Effector memory CD4-positive, alpha-beta T cell (primary cell): ENCODE data around the gene NOX3.
"Not testable (repeated sequence)": the region's sequence is repeated elsewhere in the genome, so short reads cannot be mapped to it uniquely, and the experiment has no call there.

Experiments
- DNase-seq, 3 donors: peaks; one replicate each; pipeline ENCODE4 v3.0.0-alpha.2; 2020
- H3K27ac ChIP-seq: 2 replicates; pipeline ENCODE4 v1.7.0; 2013; ENCODE audit warnings: mild to moderate bottlenecking, low read length, moderate library complexity; ENCODE audit not compliant: insufficient read depth, poor library complexity, severe bottlenecking
- H3K27me3 ChIP-seq: replicated peaks from 2 replicates; pipeline ENCODE4 v1.7.0; 2013; ENCODE audit warnings: mild to moderate bottlenecking, low read length; ENCODE audit not compliant: insufficient read depth, control insufficient read depth, poor library complexity, severe bottlenecking
- H3K36me3 ChIP-seq: 2 replicates; pipeline ENCODE4 v1.7.0; 2013; ENCODE audit warnings: mild to moderate bottlenecking, low read length, moderate library complexity; ENCODE audit not compliant: control insufficient read depth, insufficient read depth
- H3K4me1 ChIP-seq: 2 replicates; pipeline ENCODE4 v1.7.0; 2013; ENCODE audit warnings: low read length, mild to moderate bottlenecking; ENCODE audit not compliant: control insufficient read depth, insufficient read depth, poor library complexity, severe bottlenecking
- H3K4me3 ChIP-seq: 2 replicates; pipeline ENCODE4 v1.7.0; 2013; ENCODE audit warnings: low read length, low read depth, mild to moderate bottlenecking; ENCODE audit not compliant: insufficient read depth, poor library complexity, severe bottlenecking
- H3K9me3 ChIP-seq: 2 replicates; pipeline ENCODE4 v1.7.0; 2013; ENCODE audit warnings: mild to moderate bottlenecking, low read length, moderate library complexity; ENCODE audit not compliant: control insufficient read depth

The NOX3 gene

GRCh38 chr6:155470979-155471616 lies 15.5 kb upstream of the NOX3 start:
- not testable (repeated sequence) for H3K9me3 ChIP-seq, H3K27ac ChIP-seq, DNase-seq, H3K36me3 ChIP-seq, H3K4me3 ChIP-seq, H3K27me3 ChIP-seq, H3K4me1 ChIP-seq

DNA sequence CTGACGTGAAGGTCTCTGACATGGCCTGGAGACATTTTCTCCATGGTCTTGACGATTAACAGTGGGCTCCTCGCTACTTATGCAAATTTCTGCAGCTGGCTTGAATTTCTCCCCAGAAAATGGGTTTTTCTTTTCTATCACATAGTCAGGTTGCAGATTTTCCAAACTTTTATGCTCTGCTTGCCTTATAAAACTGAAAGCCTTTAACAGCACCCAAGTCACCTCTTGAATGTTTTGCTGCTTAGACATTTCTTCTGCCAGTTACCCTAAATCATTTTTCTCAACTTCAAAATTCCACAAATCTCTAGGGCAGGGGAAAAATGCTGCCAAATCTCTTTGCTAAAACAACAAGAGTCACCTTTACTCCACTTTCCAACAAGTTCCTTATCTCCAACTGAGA lies 12.9 kb upstream of the NOX3 start:
- H3K36me3 ChIP-seq, DNase-seq, H3K9me3 ChIP-seq, H3K4me3 ChIP-seq, H3K27me3 ChIP-seq, H3K27ac ChIP-seq, H3K4me1 ChIP-seq: not testable (repeated sequence)

GRCh38 chr6:155466539-155466938 lies 10.9 kb upstream of the NOX3 start:
- Histone ChIP-seq H3K4me3 (no peak overlapping the region), H3K27ac (no peak overlapping the region), H3K27me3 (no peaks in the 10 kb centered on the region), H3K36me3 (no peaks in the 10 kb centered on the region), H3K4me1 (no peaks in the 10 kb centered on the region), H3K9me3 (no peaks in the 10 kb centered on the region)
- no peak for DNase-seq

- H3K27ac ChIP-seq: no peak overlapping the region
- H3K4me1 ChIP-seq: no peaks in the 10 kb centered on the region
- no peak overlapping the region for H3K4me3 ChIP-seq
- H3K27me3 ChIP-seq: no peaks in the 10 kb centered on the region
- H3K9me3 ChIP-seq: no peaks in the 10 kb centered on the region
- DNase-seq: no peak
- no peaks in the 10 kb centered on the region for H3K36me3 ChIP-seq
These were observed 5.9 kb upstream of the NOX3 start for GRCh38 chr6:155461556-155461955.

DNA sequence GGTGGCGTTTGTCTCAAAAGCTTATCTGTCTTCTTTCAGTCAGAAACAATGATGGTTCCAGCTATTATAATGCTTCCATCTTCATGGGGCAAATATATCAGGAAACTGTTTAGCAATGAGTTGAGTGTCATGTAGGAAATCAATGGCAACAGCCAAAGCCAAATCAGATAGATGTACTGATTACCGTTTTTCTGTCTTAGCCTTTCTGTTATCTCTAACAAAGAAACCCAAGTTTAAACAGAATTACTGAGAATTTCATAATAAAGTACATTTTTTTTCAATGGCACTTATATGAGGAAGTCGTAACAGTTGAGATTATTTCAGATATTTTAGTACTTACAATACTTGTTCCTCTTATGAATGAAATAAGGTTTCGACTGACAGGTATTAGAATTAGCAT lies 1.2 kb downstream of the NOX3 start:
- Histone ChIP-seq H3K4me3 (no peak overlapping the region), H3K27ac (no peak overlapping the region), H3K36me3 (no peaks in the 10 kb centered on the region), H3K27me3 (no peaks in the 10 kb centered on the region), H3K9me3 (no peaks in the 10 kb centered on the region), H3K4me1 (no peaks in the 10 kb centered on the region)
- DNase-seq: no peak

DNA sequence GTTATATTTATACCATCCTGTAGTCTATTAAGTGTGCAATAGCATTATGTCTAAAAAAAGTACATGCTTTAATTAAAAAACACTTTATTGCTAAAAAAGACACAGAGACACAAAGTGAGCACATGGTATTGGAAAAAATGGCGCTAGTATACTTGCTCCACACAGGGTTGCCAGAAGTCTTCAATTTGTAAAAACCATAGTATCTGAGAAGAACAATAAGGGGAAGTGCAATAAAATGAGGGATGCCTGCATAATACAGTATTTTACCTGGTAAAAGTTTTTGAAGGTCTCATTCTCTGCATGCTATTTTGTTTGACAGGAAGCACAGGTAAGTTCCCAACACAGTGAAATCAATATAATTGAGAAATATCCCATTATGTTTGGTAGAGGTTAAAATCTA lies 1.6 kb downstream of the NOX3 start:
- no peak for DNase-seq

DNA sequence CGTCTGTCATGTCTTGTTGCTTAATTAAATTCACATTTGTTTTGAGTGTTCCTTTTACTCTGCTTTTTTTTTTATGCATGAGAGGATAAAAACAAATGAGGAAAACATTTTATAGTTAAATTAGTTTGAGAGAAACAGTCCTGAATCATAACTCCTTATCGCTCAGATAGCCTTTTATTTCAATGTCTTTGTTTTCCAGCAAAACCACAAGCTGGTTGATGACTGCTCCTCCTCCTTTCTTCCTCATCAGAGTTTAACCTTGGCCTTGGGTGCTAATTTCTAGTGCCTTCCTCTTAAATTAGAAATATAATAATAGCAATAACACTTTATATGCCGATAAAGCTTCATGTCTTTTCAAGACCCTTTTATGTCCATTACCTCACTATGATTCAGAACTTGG lies 3.1 kb downstream of the NOX3 start:
- Histone ChIP-seq H3K9me3 (no peaks in the 10 kb centered on the region), H3K4me3 (no peak overlapping the region), H3K4me1 (no peaks in the 10 kb centered on the region), H3K27me3 (no peaks in the 10 kb centered on the region), H3K27ac (no peak overlapping the region), H3K36me3 (no peaks in the 10 kb centered on the region)
- DNase-seq: no peak

More for the DNA sequence above, 1.6 kb downstream of the NOX3 start:
- Histone ChIP-seq H3K9me3 (no peaks in the 10 kb centered on the region), H3K4me1 (no peaks in the 10 kb centered on the region), H3K27ac (no peak overlapping the region), H3K36me3 (no peaks in the 10 kb centered on the region), H3K27me3 (no peaks in the 10 kb centered on the region), H3K4me3 (no peak overlapping the region)

GRCh38 chr6:155451530-155451929 lies 4.1 kb downstream of the NOX3 start:
- not testable (repeated sequence) for DNase-seq, H3K9me3 ChIP-seq, H3K4me3 ChIP-seq, H3K4me1 ChIP-seq, H3K27me3 ChIP-seq, H3K27ac ChIP-seq, H3K36me3 ChIP-seq

- H3K27me3 ChIP-seq: no peaks in the 10 kb centered on the region
- H3K4me1 ChIP-seq: no peaks in the 10 kb centered on the region
- no peak overlapping the region for H3K4me3 ChIP-seq
- H3K36me3 ChIP-seq: no peaks in the 10 kb centered on the region
- no peak overlapping the region for H3K27ac ChIP-seq
- H3K9me3 ChIP-seq: no peaks in the 10 kb centered on the region
- no peak for DNase-seq
These were observed 5.4 kb downstream of the NOX3 start for GRCh38 chr6:155450240-155450581.

DNA sequence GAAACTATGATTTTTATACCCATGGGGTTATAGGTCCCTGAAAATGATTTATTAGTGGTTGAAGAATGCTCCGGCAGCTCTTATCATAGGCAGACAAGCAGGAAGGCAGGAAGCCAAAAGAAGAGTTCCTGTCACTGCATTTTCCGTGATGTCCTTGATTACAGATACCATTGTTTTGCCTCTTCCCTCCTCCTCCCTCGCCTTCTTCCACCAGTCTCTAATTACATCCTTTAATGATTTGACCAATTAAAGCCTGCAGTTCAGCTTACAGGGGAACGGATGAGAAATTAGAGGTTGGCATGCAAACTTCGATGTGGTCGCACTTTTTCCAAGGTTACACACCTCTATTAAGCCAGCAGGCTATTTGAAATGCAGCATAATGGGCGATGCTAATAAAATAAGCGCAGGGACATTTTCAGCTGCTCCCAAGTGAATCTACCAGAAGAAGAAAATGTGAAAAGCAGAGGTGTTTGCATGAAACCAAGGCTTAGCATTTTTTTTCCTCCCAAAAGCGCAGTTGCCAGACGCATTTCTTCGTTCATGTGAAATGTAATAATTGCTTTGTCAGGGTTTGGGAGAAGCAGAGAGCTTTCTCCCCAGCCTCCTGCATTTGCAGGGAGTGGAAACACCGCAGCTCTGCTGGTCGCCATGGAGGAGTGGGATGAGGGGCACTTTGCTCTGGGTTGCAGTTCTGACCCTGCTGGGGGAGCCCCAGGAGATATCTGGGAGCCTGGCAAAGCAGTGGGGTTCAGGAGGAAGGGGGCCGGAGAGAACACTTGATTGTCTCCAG lies 6.0 kb downstream of the NOX3 start:
- H3K4me3 ChIP-seq: no peak overlapping the region
- DNase-seq: no peak
- no peaks in the 10 kb centered on the region for H3K9me3 ChIP-seq
- H3K4me1 ChIP-seq: no peaks in the 10 kb centered on the region
- no peak overlapping the region for H3K27ac ChIP-seq
- no peaks in the 10 kb centered on the region for H3K36me3 ChIP-seq
- no peaks in the 10 kb centered on the region for H3K27me3 ChIP-seq
